GM21619 (cell line): ENCODE data around the gene PIK3R3.

Source experiments
- ATAC-seq: cut with Tn5 transposase; IDR thresholded peaks from one replicate; pipeline ENCODE4 v1.9.1; 2021; ENCODE audit not compliant: unreplicated experiment

The PIK3R3 gene

GRCh38 chr1:46030074-46030870 lies 102.2 kb downstream of the PIK3R3 start:
- no peak for ATAC-seq

- ATAC-seq: no peak
These were observed 104.4 kb downstream of the PIK3R3 start for GRCh38 chr1:46027788-46028573.

GRCh38 chr1:46026531-46026930 lies 105.9 kb downstream of the PIK3R3 start:
- no peak for ATAC-seq

- ATAC-seq: no peak
These were observed 111.1 kb downstream of the PIK3R3 start for GRCh38 chr1:46021046-46021996.

GRCh38 chr1:46020010-46020409 lies 112.4 kb downstream of the PIK3R3 start:
- no peak for ATAC-seq

- ATAC-seq: no peak
These were observed 113.1 kb downstream of the PIK3R3 start for GRCh38 chr1:46019348-46019747.

GRCh38 chr1:46017876-46018503 lies 114.4 kb downstream of the PIK3R3 start:
- ATAC-seq: no peak

- no peak for ATAC-seq
These were observed 118.8 kb downstream of the PIK3R3 start for GRCh38 chr1:46013581-46013980.

GRCh38 chr1:46012236-46012635 lies 120.2 kb downstream of the PIK3R3 start:
- no peak for ATAC-seq

GRCh38 chr1:46011121-46011695 lies 121.2 kb downstream of the PIK3R3 start:
- no peak for ATAC-seq

- no peak for ATAC-seq
These were observed 121.8 kb downstream of the PIK3R3 start for GRCh38 chr1:46010611-46011010.

GRCh38 chr1:46008585-46008984 lies 123.8 kb downstream of the PIK3R3 start:
- no peak for ATAC-seq

- ATAC-seq: no peak
These were observed 126.8 kb downstream of the PIK3R3 start for GRCh38 chr1:46005594-46005993.

- no peak for ATAC-seq
These were observed 127.9 kb downstream of the PIK3R3 start for GRCh38 chr1:46004492-46004891.

GRCh38 chr1:46003315-46003714 lies 129.1 kb downstream of the PIK3R3 start:
- no peak for ATAC-seq

GRCh38 chr1:46002551-46003150 lies 129.8 kb downstream of the PIK3R3 start:
- ATAC-seq: no peak

GRCh38 chr1:46001081-46001785 lies 131.2 kb downstream of the PIK3R3 start:
- ATAC-seq: no peak

GRCh38 chr1:45999507-45999906 lies 132.9 kb downstream of the PIK3R3 start:
- no peak for ATAC-seq

- ATAC-seq: no peak
These were observed 134.3 kb downstream of the PIK3R3 start for GRCh38 chr1:45998020-45998617.
